Frontal cortex (tissue), 4 donors: ENCODE results near the gene CDH4. TPM values are rescaled to one million over a fixed set of nuclear protein-coding genes. Genes with fewer than 3 reads are reported as not detected.

Source experiments
- DNase-seq, 2 donors: peaks; one replicate each; pipeline ENCODE4 v3.0.0; 2012; ENCODE audit warnings: low spot score in 2 of 2
- FAIRE-seq: peaks from 2 replicates; lab custom pipeline; 2012; peaks lifted over from hg19 to GRCh38; lab: Jason Lieb, UNC
- total RNA-seq: library from RNA; depleted of rRNA; stranded (reverse); fragments of >200 nt; gene quantifications from one replicate; pipeline ENCODE4 v1.2.3, GENCODE V29; 2014
- donor health status: control.
- donor health status: control.
- donor health status: control.

The CDH4 gene
- 22.8 TPM for total RNA-seq

GRCh38 chr20:61251529-61252393 lies at the start of gene CDH4:
TSS of gene CDH4 (plus strand) at chr20:61252261.
- FAIRE-seq (no peak), DNase-seq (peak; percentile 69)

DNA sequence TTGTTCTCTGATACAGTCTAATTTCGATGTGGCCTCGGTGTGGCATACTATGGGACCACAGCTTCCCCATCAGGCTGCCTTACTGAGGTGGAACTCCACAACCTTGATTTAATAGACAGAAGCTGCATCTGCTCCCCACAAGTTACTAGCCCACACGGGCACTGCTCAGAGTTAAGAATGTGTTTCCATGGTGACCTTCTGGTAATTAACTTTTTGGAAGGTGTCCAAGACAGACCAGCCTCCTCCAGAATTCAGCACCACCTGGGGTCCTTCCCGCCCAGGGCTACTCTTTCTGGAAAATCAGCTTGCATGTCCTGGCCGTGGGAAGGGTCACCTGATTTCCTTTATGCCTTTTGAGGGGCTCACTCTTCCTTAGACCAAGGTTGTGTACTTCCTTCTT lies 48.7 kb upstream of the CDH4 start:
- DNase-seq, result peak in 1 of 2 donors; percentile 18
- FAIRE-seq, result no peak

GRCh38 chr20:61204206-61204605 lies 47.9 kb upstream of the CDH4 start:
- peak in 1 of 2 donors; percentile 16 for DNase-seq
- FAIRE-seq, result no peak

DNA sequence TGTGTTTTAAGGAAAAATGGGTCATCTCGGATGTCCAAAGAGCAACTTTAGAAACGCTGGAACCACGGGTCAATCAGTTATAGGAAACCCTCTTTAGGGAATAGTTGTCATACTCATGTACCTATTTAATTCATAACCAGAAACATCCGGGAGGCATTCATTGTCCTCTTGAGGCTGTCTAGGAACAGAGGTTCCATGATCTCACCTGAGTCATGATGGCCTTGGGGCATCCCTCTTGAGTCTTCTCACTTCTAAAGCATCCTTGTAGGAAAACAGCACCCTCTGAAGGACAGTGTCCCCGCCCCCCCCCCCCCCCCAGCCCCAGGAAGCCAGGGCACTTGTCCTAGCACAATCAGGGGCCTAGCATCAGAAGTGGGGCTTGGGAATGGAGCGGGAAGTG lies 46.3 kb upstream of the CDH4 start:
- no peak for DNase-seq
- FAIRE-seq, result no peak

DNA sequence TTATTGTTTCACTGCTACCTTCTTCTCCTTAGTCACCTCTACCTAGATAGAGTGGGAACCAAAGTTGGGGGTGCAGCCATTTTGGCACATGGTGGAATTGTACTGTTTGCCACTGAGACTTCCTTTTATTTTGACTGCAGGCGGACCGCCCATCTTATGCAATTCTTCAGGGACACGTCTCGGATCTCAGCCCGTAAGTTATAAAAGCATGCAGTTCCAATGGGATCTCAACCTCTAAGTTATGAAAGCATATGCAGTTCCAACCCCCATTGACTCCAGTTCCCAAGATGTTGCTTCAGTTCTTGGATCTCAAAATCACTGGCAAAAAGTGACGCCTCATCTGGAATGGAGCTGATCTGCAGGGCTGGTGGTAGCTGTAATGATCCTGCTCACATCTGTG lies 41.2 kb upstream of the CDH4 start:
- no peak for DNase-seq
- no peak for FAIRE-seq

GRCh38 chr20:61217848-61218247 lies 34.2 kb upstream of the CDH4 start:
- DNase-seq, result no peak
- no peak for FAIRE-seq

DNA sequence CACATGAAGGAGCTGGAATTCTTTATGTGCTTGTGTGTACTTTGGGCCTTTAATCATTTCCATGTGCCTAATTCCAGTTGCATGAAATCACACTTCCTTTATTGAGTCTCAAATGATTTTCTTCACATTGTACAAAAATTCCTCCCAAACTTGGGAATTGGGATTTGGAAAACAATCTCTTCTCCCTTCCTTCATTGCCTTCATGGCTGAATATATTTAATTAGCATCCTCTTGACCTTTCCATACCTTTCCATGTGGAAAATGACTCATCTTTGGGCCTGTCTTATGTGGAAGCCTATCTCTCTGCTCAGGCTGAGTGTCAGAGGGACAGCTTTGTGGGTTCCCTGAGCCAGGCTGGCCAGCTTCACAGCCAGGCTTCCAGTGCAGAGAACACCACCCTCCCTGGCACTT lies 33.0 kb upstream of the CDH4 start:
- DNase-seq (no peak), FAIRE-seq (no peak)

DNA sequence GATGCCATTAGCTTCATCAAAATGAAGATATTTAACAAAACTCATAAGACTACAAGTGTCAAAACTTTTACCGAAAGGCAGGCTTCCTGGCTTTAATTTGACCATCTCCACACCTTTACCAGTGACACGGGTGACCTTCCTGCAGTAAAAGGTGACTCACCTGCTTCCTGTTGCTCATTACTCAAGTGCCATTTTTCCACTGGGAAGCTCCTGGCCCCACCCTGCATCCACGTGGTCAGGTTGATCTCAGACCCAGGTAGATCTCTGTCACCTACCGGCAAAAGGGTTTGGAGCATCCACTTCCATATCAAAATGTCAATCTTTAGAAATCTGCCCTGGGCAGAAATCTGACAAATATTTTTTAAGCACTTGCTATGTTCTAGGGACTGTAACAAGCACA lies 31.9 kb upstream of the CDH4 start:
- no peak for FAIRE-seq
- DNase-seq, result no peak

GRCh38 chr20:61220626-61221325 lies 31.3 kb upstream of the CDH4 start:
- DNase-seq (no peak), FAIRE-seq (no peak)

DNA sequence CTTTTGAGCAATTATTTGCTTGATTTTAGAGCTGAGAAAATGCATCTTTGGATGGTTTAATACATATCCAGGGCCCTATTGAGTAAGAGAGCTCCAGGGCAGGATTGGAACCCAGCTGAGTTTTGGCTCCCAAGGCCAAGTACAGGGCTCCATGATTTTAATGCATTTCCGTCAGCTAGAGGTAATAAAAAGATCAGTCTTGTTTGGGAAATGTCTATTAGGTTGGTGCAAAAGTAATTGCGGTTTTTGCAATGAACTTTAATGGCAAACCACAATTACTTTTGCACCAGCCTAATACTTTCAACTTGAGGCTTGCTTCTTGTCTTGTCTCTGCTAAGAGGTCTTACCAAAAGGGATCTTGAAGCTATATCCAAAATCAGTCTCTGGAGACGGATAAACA lies 29.4 kb upstream of the CDH4 start:
- FAIRE-seq, result no peak
- DNase-seq, result no peak

DNA sequence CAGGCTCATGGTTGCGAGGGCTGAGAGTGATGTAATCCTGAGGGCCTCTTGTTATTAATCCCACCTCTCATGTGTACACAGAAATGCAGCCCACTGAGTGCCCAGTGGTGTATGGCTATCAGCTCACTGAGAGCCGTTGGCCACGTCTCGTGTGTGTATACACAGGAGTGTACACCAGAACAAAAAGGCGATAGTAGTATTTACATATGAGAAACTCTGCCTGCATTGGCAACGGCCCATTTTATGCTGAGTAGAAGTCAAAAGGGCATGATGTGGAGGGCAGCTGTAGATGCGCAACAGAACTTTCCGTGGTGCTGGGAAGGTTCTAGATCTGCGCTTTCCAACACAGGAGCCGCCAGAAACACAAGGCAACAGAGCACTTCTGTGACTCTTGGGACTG lies 28.9 kb upstream of the CDH4 start:
- no peak for FAIRE-seq

GRCh38 chr20:61230166-61230565 lies 21.9 kb upstream of the CDH4 start:
- FAIRE-seq (no peak), DNase-seq (no peak)

More for the DNA sequence above, 28.9 kb upstream of the CDH4 start:
- DNase-seq, result no peak

DNA sequence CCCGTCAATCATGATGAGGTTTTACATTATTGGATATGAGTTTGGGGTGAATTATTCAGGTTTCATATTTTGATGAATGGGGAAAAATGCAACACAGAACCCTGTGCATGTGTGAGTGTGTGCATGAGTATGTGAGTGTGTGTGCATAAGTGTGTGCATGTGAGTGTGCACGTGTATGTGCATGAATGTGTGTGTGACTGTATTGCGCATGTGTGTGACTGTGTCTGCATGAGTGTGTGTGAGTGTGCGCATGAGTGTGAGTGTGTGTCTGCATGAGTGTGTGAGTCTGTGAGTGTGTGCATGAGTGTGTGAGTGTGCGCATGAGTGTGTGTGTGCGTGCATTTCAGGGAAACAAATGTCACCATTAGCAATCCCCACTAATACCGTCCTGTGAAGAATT lies 18.5 kb upstream of the CDH4 start:
- FAIRE-seq (no peak), DNase-seq (no peak)

GRCh38 chr20:61234224-61234890 lies 17.7 kb upstream of the CDH4 start:
- no peak for FAIRE-seq
- DNase-seq, result no peak

DNA sequence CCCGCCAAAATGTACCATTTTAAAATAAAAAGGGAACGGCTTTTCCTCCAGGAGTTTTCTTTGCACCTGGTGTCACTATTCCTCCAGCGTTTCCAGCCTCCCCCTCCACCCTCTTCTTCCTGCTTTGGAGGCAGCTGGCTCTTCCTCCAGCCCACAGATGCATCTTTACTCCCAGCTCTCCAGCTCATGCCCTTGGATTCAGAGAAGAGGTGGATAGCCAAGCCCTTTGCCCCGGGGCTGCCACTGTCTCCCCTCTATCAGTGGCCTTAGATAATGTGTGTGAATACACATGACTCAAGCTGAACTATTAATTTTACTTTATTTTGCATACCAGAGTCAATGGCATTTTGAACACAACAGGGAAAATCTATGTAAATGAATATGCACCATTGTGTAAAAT lies 15.3 kb upstream of the CDH4 start:
- FAIRE-seq, result no peak
- DNase-seq, result no peak

DNA sequence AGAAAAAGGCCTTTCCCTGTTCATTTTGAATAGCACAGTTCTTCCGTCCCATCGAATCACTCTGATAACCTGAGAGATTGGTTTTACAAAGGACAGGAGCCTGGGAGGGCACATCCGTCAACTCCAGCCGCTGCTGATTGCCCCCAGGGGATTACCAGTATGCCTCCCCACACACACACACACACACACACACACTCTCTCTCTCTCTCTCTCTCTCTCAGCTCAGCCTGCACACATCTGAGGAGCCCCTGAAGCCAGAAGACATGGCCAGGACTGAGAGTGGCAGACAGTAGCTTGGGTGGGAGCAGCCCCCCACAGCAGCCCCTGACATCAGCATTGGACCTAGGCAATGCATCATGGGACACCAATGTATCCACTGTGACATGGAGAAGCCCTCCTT lies 13.2 kb upstream of the CDH4 start:
- DNase-seq, result no peak
- no peak for FAIRE-seq

- no peak for DNase-seq
- no peak for FAIRE-seq
These were observed 11.2 kb upstream of the CDH4 start for GRCh38 chr20:61240814-61241213.

DNA sequence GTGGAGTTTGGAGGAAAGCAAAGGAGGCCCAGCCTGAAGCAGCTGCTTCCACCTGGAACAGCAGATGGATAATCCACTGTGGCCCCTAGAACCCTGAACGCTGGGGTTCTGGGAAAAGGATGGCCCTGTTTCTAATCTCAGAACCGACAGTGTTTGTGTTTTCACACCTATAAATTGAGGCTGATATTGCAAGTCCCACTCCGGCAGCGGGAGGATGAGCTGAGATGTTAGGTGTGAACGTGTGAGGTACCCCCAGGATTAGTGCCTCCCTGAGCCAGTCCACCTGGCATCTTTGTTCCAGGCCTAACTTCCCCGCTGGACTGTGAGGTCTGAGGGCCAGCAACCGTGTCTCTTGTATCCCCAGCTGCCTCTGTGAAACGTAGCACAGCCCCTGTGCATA lies 7.8 kb upstream of the CDH4 start:
- DNase-seq, result no peak
- FAIRE-seq, result no peak

DNA sequence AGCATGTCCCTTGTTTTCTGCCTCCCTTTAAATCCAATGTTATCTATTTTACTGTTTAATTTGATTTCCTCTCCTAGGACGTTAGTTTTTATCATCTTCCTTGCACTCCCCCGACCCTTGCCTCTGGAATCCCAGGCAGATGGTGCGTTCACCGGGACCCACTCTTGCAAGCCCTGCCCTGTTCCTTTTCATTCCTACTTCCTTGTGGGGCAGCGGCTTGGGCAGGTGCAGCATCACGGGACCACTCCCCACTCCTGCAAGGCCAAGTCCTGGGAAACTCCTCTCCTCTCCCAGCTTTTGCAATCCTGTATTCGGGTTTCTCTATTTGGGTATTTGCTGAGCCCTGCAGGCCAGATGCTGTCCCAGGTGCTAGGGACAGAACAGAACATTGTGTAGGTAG lies 5.8 kb upstream of the CDH4 start:
- DNase-seq, result no peak
- no peak for FAIRE-seq

DNA sequence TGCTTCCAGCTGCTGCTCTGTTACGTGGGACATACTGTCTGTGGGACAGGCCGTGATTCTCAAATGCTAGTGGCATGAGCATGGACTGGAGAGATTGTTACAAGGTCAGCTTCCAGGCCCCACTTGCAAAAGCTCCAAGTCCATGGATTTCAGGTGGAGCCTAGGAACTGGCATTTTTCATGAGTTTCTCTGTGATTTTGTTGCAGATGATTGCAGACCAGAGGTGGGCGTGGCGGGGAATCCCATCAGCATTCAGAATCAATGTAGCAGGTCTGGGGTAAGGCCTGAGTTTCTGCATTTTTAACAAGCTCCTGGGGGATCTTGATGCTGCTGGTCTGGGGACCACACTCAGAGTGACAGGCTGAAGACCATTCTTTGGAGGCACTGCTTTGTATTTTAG lies 2.4 kb upstream of the CDH4 start:
- FAIRE-seq (no peak), DNase-seq (no peak)
